ENCODE data around the gene B4GALT5.
"Not testable (repeated sequence)": the region's sequence is repeated elsewhere in the genome, so short reads cannot be mapped to it uniquely, and the experiment has no call there.

The B4GALT5 gene

DNA sequence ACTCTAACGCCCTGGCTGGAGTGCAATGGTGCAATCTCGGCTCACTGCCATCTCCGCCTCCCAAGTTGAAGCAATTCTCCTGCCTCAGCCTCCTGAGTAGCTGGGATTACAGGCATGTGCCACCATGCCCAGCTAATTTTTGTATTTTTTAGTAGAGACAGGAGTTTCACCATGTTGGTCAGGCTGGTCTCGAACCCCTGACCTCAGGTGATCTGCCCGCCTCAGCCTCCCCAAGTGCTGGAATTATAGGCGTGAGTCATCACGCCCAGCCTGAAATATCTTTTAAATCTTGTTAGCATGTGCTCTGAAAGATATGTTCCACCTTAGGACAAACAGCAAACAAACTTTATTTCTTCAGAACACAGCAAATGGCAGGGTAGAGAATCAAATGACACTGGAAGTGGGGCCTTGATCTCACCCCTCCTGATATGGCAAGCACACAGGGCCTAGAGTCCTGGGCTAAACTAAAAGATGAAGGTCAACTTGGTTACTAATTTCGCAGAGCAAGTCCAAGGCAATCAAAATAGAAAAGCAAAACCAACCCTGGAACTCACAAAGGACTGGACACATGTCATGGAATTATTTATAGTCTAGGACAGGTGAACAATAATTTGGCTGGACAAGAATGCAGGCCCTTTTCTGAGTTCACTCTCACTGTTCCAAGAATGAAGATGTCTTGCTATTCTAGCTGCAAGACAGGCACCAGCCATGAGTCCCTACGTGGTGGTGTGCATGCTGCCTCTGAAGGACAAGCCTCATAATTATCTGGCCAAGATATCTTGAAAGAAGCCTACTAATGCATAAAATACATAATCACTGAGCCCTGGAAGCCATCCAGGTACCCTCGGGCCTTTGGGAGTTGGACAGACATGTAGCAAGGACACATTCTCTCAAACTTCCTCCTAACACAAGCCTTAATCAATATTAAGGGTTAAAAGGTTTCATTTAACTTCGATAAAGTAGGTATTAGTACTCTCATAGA lies 35.6 kb downstream of the B4GALT5 start:
- no peak for DNase-seq

DNA sequence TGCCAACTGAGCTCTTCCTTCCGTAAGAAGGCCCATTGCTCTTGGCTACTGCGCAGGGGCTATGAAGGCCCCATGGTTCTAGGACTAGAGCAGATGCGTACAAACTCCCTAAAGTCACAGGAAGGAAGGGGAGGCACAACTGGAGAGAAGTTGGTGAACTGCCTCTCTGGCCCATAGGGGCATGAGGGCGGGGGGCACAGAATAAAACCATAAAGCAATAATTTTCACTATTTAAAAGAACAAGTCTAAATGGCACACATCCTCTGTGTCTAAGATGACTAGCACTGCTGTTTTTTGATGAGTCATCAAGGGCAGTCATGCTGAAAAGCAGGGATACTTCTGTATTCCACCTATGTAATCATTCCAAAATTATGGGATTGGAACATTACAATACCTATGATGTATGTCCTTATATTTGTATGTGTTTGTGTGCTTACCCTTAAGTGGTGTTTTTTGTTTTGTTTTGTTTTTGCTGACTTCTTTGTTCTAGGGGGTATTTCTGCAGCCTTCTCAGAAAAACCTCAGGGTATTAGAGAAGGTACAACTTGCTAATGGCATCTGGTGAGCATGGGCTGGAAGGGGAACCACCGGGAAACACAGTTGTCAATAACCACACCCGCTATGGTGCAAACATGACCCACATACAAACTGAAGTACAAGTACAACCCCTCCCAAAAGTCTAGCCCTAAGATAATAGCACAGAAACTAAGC lies 36.9 kb downstream of the B4GALT5 start:
- DNase-seq: peak; percentile 76

DNA sequence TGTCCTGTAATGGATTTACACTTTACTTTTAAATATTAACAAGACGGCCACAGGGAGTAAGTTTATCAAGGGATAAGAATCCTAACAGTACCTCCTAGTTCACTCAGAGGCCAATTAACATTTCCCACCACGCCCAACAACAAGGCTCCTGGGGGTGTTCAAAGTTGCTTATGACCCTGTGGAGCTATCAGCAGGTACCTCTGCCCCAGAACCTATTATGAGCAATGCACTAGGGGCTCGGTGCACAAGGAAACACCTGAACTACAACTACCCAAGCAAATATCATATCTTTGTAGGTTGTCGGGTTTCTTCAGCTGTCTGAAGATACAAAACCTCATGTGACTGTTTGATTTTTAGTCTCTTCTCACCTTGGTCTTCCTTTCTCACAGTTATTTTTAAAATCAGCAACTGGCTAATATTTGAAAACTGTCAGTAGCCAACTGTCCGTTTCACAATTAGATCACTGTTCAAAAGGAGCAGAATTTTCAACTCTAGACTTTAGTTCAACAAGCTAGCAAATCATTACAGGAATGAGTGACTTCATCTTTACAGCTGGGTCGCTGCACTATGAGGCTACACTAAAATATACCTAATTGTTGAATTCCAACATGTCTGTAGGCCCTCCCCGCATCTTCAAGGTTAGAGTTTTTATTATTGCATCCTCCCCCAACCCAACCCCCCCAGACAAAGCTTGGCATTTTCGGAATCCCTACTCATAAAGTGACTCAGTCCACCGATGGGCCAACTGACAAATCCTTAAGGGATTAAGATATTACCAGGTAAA lies 38.1 kb downstream of the B4GALT5 start:
- DNase-seq: no peak

DNA sequence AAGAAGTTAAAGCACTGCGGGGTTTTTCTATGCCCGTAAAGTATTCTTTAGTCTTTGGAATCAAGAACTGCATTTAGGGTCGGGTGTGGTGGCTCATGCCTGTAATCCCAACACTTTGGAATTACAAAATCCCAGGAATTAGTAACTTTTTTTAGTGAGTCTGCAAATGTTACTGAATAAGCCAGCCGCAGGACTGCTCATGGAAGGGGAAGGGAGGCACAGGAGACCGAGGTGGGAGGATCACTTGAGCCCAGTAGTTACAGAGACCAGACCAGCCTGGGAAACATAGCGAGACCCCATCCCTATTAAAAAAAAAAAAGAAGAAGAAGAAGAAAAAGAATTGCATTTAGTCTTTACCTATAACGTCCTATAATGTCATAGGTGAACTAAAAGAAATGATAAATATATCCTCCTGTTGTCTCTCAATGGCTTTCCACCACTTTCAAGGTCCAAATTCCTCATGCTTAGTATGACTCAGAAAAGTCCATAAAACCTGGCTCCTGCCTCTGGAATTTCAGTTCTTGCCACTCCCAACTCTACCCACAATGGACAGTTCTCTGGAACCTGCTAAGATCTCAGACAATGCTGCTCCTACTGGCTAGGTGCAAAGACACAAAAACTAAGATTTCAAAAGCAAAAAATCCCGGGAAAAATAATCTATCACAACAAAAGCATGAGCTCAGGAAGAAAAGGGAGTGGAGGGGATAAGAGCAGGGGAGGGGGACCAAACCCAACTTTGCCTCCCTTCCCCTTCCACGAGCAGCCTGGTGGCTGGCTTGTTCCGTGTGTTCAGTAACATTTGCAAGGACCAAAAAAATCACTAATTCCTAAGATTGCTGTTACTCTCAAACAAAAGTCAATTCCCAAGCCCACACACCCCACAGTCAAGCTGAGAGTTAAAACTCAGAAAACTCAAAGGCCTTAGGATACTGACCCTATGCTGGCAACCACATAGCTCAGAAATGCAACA lies 39.0 kb downstream of the B4GALT5 start:
- no peak for DNase-seq

DNA sequence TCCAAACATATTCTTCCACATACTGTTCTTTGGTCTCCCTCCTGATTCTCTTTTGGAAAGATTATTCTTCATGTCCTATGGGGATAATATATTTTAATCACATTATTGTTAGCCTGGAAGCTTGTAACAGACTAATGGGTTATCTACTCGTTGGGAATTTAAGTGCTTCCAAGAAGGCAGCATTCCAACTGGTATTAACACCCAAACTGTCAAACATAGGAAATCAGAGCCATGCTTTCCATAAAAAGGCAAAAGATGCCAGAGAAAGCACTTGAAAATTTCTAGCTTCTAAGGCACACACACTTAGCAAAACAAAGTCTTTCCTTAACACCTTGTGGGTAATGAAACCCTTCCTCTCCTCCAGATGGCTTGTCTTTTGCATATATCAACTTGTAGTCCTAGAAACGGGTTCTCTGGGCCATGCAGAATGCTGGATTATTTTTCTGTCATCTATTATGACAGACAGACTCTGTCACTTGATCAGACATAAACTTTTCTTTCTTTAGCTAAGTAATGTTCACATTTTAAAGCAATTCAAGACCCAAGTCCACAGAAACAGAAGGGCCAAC lies 41.5 kb downstream of the B4GALT5 start:
- DNase-seq: no peak

DNA sequence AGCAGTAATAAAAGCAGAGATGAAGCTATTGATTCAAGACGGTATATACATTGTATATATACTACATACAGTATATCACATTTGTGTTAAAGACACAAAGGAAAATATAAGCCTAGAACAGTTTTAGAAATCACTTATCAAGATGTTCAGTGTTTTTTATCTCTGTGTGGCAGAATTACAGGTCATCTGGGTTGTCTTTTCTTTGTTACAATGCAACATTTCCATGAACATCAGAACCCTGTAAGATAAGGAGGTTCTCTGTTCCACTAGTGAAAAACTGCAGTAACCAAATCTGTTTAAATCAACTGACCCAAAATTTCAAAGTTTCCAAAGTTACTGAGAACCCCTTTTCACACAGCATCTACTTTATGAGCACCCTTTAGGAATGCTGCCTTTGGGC lies 42.2 kb downstream of the B4GALT5 start:
- DNase-seq: no peak

DNA sequence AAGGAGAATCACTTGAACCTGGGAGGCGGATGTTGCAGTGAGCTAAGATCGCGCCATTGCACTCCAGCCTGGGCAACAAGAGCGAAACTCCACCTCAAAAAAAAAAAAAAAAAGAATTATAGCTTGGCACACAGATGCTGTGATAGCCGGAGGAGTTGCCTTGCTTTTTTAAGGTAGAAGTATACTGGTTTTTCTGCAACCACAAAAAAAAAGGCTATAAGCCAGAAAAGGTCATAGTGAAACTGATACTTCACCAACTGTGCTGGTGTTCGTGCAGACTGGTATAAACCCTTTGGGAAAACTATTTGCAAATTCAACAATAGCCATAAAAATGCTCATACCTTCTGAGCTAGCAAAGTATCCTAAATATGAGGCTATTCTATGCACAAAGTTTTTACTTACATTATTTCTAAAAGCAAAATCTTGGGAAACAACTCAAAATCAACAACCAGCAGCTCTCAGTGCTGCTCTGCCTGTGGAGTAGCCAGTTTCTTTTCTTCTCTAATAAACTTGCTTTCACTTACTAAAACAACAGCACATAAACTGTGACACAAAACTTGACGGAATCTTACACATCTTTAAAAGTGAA lies 44.0 kb downstream of the B4GALT5 start:
- DNase-seq: no peak

DNA sequence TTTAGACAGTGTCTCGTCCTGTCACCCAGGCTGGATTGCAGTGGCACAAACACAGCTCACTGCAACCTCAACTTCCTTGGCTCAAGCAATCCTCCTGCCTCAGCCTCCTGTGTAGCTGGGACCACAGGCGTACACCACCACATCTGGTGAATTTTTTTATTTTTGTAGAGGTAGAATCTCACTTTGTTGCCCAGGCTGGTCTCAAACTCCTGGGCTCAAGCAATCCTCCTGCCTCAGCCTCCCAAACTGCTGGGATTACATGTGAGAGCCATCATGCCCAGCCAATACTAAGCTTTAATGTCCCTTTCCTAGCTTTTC lies 44.8 kb downstream of the B4GALT5 start:
- DNase-seq: not testable (repeated sequence)

DNA sequence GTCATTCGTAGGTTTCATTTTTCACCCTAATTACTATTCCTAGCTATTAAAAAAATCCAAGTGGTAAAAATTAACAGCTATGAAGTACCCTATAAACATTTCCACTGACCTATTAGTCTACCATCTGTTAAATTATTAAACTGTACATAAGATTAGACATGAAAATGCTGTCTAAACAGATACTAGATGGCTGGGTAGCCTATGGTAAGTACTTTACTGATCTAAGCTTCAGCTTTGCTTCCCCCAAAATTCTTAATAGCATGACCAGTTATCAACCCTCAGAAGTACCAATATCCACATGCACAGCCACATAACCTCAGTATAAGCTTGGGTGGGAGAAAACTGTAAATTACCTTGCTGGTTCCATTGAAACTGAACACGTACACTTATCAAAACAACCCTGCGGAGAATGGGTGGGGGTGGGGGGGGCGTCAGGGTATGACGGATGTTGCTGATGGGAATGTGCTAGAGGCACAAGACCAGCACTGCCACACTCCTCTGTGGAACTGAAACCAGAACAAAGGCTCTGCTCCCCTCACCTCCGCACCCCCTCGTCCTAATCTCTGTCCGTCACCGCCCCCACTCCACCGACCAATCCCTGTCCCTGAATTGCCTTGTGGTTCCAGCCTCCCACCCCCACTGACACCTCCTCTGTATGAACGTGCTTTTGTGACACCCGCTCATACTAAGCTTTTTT lies 45.3 kb downstream of the B4GALT5 start:
- DNase-seq: peak; percentile 86

DNA sequence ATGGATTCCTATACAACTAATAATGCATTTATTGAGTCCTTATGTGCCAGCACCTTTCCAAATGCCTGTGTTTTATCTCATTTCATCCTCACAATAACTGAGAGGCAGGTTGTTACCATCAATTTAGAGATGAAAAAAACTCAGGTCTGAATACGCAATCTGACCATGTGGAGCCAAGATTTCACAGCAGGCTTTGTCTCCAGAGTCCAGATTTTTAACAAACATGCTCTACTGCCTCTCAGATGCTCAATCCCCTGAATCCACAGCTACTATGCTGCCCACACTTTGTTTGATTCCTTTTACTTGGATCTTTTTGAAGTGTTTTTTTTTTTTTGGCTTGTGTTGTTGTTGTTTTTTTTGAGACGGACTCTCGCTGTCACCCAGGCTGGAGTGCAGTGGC lies 46.8 kb downstream of the B4GALT5 start:
- no peak for DNase-seq

DNA sequence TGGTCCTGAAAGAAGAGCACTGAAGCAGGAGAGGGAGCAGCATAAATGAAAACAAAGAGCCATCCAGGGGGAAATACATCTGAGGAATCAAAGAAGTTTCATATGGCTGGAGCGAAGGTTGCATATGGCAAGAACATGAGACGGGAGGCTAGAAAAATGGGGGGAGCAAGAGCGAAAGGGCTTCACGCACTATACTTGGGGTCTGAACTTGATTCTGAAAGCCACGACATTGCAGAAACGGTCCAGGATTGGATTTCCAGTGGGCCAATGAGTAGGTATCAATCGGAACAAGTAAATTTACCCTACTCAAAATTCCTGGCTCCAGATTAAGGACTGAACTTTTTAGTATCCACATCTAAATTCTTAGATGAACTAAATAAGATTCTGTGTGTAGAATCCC lies 47.9 kb downstream of the B4GALT5 start:
- no peak for DNase-seq

DNA sequence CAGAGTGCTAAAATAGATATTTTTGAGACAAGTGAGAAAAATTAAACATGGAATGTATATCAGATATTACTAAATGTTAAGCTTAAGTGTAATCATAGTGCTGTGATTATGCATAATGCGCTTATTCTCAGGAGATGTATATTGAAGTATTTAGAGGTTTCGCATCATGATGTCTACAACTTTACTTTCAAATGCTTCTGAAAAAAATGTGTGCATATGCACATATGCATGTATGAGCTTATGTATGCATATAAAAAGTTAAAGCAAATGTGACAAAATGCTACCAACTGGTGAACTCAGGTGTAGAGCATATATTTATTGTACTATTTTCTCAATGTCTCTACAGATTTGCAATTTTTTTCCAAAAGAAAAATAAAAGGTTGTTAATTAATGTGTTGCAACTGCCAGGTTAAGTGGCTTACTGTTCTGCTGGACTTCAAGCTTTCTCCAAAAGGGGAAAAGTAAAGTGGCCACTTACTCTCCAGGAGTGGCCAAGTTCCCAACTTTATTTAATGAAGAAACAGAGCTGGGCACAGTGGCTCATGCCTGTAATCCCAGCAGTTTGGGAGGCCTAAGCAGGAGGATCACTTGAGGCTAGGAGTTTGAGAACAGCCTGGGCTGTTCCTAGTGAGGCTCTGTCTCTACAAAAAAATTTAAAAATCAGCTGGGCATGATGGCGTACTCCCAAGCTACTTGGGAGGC lies 48.9 kb downstream of the B4GALT5 start:
- DNase-seq: no peak

DNA sequence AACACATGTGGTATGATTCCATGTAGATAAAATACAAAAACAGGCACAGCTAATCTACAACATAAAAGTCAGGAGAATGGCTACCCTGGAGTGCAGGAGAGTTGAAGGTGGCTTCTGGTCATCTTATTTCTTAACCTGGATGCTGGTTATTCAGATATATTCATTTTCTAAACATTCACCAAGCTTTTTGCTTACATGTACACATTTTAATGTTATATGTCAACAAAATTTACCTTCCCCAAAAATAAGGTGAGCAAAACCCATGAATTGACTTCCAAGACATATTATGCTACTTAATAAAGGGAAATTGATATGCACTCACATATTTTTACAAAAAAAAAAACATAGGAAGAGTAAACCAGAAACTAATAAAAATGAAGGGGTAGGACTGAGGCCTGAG lies 50.6 kb downstream of the B4GALT5 start:
- no peak for DNase-seq

DNA sequence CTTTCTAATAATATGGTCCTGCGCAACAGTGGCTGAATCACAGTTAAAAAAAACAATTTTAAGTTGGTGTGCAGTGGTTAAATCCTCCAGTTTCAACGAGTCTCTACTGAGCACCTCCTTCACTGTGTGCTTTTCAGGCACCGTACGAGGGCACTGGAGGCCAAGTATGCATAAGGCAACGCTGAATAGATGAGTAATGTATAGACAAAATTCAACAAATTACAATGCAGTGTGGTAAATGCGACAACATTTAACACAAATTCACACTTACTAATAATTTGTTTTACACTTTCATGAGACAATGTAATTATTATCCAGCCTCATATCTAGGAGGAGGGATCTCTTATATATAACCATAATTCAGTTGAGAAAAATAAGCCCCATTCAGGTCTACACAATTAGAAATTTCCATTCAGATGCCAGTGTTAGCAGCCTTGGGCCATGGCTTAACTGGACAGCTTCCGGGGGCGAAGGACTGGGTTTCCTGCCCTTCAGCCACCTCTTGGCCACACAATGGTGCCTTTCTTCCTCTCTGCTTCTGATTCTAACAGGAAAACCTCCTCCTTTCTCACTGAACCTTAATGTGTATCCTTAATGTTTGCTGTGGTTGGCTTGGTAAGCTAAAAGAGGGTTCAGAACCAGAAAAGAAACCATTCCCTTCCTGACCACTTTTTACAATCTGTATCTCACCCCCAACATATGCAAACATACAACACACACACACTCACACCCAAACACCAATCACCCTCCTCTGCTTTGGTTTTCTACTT lies 51.9 kb downstream of the B4GALT5 start:
- no peak for DNase-seq

DNA sequence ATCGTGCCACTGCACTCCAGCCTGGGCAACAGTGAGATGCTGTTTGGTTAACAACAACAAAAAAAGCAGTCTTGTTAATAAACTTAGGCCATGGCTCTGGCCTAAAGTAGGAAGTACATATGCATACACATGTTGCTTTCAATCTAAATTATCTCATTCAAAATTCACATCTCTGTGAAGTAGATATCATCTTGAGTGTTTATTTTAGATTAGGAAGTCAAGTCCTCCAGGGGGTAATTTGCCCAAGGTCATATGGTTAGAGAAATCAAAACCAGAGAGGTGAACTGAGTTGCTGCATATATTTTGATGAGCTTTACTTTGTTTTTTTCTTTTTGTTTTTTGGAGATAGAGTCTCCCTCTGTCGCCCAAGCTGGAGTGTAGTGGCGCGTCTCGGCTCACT lies 52.8 kb downstream of the B4GALT5 start:
- no peak for DNase-seq

DNA sequence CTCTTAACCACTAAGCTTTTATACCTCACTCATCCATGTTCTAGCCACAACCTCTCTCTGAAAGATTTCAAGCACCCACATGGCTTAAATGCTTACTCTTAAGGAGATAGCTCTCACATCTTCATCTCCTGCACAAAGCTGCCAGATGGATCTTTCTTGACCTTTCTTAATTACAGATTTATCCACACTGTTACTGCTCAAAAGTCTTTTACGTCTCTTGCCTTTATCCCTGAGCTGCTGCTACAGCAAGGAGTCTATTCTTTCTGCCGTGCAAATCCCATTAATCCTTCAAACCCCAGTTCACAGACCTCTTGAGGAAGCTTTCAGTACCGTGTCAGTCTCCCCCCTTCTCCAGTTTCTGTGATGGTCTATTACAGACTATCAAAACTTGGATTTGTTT lies 54.6 kb downstream of the B4GALT5 start:
- no peak for DNase-seq

DNA sequence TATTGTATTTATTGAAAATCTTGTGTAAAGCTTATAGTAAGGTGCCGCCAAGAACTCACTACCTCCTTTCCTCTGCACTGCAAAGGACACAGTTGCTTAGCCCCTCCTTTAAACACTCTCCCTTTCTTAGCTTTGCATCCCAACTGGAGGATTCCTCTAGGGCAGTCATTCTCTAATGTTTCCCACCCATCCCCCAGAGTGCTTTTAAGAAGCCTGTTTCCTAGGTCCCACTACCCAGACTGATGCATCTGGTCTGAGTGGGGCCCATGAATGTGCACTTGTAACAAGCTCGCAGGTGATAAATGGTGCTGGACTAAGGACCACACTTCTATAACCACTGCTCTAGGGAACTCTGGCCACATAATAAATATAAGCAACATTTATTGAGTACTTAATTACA lies 55.2 kb downstream of the B4GALT5 start:
- no peak for DNase-seq

DNA sequence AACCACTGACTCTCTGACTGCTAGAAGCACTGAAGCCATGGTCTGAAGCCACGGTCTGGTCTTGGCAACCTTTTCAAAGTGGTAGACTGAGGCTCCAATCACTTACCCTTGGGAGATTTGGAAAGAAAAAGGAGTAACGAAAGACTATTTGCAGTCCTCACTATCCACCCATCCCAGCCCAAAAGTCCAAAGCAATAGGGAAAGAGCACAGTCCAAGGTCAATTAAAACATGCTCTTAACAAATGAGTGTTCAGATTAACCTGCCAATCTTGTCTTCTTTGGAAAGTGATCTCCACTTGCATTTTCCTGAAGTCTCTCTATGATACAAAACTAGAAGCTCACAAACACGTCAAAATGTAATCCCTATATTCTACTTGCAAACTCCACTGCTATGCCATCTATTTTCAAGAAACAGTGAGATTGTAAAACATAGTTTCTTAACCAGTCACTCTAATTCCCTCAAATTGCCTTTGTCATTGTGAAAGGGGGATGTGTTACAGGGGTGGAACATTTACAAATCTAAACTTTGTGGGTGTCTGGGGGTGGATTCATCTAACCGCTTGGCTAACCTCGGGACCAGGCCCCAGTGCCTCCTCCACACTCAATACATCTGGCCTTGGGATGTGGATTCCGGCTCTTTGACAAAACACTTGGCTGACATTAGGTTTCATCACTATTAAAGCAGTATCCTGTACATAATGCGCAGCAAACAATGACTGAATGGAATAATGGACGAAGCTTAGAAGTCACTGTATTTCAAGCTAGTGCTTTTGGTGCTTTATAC lies 56.4 kb downstream of the B4GALT5 start:
- DNase-seq: no peak

DNA sequence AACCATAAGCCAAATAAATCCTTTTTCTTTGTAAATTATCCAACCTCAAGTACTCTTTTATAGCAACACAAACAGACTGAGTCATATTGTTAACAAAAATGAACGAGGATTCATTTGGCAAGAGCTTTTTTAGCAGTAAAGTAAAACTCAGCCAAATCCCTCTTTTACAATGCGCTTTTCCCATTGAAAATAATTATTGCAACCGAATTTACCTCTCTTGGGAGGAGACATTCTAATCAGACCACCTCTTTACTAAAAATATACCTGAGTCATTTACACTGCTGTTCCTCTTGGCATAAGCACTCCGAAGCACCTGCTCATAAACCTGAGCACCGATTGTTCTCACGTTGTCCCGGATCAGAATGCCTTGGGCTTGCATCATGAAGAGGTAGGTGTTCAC lies 57.4 kb downstream of the B4GALT5 start:
- no peak for DNase-seq
